Esophagus muscularis mucosa (tissue), 3 donors: ENCODE data around the gene TSEN2.

Experiments used
- POLR2A ChIP-seq: fragments of 450-650 bp; IDR thresholded peaks from one replicate; pipeline ENCODE4 v1.6.1; 2017; ENCODE audit warnings: antibody characterized with exemption, moderate library complexity, mild to moderate bottlenecking, low read depth
- POLR2AphosphoS5 ChIP-seq, 2 donors: sonication (generic); formaldehyde crosslinking; IDR thresholded peaks; one replicate each; pipeline ENCODE4 v1.6.1; 2017; ENCODE audit warnings: antibody characterized with exemption in 2 of 2
- TF ChIP-seq, protein P1 (sequence below), 3 experiments: fragments of 200-600 bp in 2 of 3; fragments of 450-650 bp in 1 of 3; sonication (generic) in 2 of 3; IDR thresholded peaks; one replicate each; pipeline ENCODE4 v1.5.1; 2017 to 2019; ENCODE audit warnings: antibody characterized with exemption in 3 of 3, mild to moderate bottlenecking in 2 of 3, moderate library complexity in 1 of 3

DNA sequence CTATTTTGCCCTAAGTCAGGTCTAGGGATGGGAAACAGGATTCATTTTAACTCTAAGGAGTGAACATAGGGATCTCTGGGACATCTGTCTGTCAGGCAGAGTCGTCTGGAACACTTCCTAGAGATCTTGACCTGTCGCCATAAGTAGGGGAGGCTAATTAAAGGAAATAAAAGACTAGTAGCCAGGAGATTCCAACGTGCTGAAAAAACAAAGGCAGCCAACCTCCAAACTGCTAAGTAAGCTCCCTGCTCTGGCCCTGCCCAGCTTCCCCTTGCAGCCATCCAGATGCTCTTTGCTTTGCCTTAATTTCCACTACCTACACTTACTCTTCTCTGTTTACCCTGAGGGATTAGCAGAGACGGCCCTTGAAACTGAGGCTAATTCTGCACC is 18.4 kb upstream of the TSEN2 start:
- TF ChIP-seq POLR2A (no peak), POLR2AphosphoS5 (IDR thresholded peaks at IDR 0.05) (no peak)
- TF ChIP-seq, protein P1, sequence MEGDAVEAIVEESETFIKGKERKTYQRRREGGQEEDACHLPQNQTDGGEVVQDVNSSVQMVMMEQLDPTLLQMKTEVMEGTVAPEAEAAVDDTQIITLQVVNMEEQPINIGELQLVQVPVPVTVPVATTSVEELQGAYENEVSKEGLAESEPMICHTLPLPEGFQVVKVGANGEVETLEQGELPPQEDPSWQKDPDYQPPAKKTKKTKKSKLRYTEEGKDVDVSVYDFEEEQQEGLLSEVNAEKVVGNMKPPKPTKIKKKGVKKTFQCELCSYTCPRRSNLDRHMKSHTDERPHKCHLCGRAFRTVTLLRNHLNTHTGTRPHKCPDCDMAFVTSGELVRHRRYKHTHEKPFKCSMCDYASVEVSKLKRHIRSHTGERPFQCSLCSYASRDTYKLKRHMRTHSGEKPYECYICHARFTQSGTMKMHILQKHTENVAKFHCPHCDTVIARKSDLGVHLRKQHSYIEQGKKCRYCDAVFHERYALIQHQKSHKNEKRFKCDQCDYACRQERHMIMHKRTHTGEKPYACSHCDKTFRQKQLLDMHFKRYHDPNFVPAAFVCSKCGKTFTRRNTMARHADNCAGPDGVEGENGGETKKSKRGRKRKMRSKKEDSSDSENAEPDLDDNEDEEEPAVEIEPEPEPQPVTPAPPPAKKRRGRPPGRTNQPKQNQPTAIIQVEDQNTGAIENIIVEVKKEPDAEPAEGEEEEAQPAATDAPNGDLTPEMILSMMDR (IDR thresholded peaks at IDR 0.05) = no peak
